ENCODE measurements around the gene RAPGEF5.

RAPGEF5 gene

DNA sequence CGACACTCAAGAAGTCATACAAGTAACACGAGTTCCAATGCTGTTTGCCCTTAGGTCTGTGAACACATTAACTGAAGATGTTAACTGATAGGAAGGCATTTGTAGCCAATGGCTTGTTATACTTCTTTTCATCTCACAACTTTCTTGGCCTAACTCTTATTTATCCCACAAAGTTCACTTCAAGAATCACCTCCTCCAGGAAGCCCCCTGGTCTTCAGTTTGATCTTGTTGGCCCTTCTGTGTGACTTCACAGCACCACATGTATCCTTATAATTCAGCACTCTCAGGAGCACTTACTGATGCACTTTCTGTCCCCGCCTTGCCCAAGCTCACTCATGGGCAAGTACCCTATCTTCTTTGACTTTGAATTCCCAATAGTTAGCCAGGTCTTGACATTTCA lies 159.6 kb downstream of the RAPGEF5 start:
- DNase-seq (ENCODE audit: extremely low spot score), result no peak
- ChIA-PET POLR2A (no interaction called here), CTCF (interaction anchor here (0.9 to 1.1 kb wide), 2 partner anchors 18 to 126 kb away, joined by 3 read pairs; no protein-coding TSS in a partner anchor)

DNA sequence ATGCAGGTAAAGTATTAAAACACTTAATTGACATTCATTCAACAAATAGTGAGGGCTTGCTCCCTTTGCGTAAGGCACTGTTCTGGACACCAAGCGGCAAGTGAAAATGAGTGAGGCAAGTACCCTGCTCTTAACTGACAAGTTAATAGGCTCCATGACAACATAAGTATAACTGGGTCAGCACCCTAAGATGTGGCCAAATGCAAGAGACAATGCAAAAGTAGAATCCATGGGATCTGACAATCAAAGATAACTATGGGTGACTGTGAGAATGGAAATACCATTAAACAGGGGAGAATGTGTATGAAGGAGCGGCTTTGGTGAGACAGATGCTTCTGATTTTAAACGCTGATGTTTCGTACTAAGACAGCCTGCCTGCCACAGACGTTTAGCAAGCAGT lies 160.5 kb downstream of the RAPGEF5 start:
- POLR2A ChIA-PET, result no interaction called here

More for the DNA sequence above, 159.6 kb downstream of the RAPGEF5 start:
- TF ChIP-seq, protein P1, sequence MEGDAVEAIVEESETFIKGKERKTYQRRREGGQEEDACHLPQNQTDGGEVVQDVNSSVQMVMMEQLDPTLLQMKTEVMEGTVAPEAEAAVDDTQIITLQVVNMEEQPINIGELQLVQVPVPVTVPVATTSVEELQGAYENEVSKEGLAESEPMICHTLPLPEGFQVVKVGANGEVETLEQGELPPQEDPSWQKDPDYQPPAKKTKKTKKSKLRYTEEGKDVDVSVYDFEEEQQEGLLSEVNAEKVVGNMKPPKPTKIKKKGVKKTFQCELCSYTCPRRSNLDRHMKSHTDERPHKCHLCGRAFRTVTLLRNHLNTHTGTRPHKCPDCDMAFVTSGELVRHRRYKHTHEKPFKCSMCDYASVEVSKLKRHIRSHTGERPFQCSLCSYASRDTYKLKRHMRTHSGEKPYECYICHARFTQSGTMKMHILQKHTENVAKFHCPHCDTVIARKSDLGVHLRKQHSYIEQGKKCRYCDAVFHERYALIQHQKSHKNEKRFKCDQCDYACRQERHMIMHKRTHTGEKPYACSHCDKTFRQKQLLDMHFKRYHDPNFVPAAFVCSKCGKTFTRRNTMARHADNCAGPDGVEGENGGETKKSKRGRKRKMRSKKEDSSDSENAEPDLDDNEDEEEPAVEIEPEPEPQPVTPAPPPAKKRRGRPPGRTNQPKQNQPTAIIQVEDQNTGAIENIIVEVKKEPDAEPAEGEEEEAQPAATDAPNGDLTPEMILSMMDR (IDR thresholded peaks at IDR 0.05; ENCODE audit: control extremely low read depth, extremely low read depth, low read depth, missing control alignments), result no peak

DNA sequence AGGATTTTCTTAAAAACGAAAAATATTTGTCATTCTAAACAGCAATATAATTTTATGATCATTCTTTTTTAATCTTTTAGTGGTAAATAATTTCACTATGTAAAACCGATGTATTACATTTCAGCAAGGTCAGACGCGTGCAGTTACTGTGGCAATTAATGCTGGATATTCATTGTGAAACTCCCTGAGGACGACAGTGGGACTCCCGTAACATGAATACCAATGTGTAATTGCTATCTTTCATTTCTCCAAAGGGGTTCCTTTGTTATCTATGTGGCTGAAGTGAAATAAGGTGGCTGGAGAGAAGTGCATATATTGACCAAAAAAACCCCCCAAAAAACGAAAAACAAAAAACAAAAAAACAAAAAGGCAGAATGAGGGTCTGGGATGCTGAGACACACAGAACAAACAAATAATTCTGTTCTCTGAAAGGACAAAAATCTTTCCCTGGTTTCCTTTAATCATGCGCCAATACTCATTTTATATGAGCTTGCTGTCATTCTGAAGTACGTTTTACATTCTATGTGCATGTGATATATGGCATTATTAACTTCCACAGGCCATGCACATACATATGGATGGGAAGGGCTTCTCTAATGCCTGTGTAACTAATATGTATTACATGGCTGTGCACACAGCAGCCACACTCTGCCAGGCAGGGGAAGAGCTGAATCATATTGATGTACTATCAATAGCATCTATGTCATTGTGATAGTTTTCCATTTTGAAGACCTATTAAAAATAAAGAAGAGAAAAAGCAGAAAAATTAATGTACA lies 161.4 kb downstream of the RAPGEF5 start:
- ChIA-PET POLR2A (no interaction called here), CTCF (interaction anchor here (1.5 to 1.6 kb wide), 2 partner anchors 10 to 42 kb away, joined by 4 read pairs; no protein-coding TSS in a partner anchor)
- TF ChIP-seq, protein P1 (IDR thresholded peaks at IDR 0.05; ENCODE audit: control extremely low read depth, extremely low read depth, low read depth, missing control alignments), result no peak
- no peak for DNase-seq (ENCODE audit: extremely low spot score)

More for the DNA sequence above, 160.5 kb downstream of the RAPGEF5 start:
- TF ChIP-seq, protein P1 (IDR thresholded peaks at IDR 0.05; ENCODE audit: control extremely low read depth, extremely low read depth, low read depth, missing control alignments), result no peak
- CTCF ChIA-PET, result interaction anchor here (1.1 kb wide), 1 partner anchor 18 kb away, joined by 3 read pairs; no protein-coding TSS in a partner anchor
- no peak for DNase-seq (ENCODE audit: extremely low spot score)

DNA sequence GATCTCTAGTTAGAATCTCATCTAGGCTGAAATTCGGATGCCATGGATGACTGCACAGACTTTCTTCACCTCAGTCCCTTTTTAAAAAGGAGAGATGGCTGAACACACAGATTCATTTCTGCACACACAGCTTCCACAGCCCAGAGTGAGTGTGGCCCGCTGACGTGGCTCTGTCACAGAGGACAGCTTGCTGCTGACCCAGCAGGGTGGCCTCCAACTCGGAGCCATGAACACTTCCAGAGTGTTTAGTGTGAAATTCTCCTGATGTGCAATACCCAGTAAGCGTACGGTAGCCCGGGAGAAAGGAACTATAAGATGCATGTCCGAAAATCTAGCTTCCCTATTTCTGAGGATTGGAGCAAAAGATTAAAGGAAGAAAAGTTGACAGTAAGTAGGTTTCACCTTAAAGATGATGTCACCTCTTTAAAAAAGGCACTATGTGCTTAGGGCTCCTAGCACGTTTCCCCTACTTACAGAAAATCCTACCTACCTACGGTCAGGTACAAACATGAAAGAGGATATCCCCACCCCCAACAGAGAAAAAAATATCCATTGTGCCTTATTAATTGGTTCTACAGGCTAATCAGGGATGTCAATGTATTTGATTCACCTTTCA lies 162.2 kb downstream of the RAPGEF5 start:
- POLR2A ChIA-PET, result no interaction called here
- DNase-seq (ENCODE audit: extremely low spot score), result no peak
- TF ChIP-seq, protein P1 (IDR thresholded peaks at IDR 0.05; ENCODE audit: control extremely low read depth, extremely low read depth, low read depth, missing control alignments), result no peak
- CTCF ChIA-PET, result interaction anchor here (1.5 to 1.6 kb wide), 2 partner anchors 11 to 41 kb away, joined by 4 read pairs; no protein-coding TSS in a partner anchor

DNA sequence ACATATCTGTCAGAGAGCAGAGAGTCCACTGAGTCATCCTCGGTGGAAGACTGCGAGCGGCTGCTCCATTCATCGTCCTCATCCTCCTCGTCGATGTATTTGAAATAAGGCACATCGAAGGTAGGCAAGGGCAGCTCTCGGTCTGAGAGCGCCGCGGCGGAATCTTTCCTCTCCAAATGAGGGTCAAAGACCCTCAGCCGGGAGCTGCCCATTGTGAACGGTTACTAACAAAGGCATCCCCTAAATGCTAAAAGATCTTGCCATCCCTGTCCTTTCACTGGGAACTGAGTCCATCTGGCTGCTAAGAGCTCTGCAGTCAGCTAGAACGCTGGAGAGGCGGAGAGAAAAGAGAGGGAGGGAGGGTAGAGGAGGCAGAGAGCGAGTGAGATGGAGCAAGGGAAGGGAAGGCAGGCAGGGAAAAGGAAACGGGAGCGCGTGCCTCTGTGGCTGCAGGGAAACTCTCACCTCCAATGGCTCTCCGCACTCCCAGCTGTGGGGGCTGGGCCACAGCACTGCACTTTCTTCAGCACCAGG lies 163.4 kb downstream of the RAPGEF5 start:
- ChIA-PET CTCF (interaction anchor here (0.9 to 1.6 kb wide), 2 partner anchors 17 to 40 kb away, joined by 3 to 4 read pairs; no protein-coding TSS in a partner anchor), POLR2A (no interaction called here)
- TF ChIP-seq, protein P1 (IDR thresholded peaks at IDR 0.05; ENCODE audit: control extremely low read depth, extremely low read depth, low read depth, missing control alignments), result no peak
- no peak for DNase-seq (ENCODE audit: extremely low spot score)

DNA sequence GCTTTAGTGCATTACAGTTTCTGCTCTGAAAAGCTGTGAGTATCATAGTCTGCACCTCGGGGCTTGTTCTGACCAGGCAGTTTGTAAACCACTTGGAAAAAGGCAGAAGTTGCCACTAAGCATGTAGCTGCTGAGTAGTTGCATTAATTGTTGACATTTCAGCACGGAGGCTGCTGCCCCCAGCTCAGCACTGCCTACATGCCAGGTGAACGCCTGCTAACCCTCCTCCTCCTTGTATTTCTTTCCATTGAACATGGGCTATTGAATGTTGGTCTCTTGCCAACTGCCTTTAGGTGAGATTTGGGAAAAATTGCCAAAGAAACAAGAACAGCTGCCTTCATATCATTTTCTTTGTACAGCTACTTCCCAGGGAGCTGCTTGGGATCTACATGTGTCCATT lies 164.2 kb downstream of the RAPGEF5 start:
- no peak for DNase-seq (ENCODE audit: extremely low spot score)
- TF ChIP-seq, protein P1 (IDR thresholded peaks at IDR 0.05; ENCODE audit: control extremely low read depth, extremely low read depth, low read depth, missing control alignments), result no peak
- ChIA-PET POLR2A (no interaction called here), CTCF (interaction anchor here (0.9 to 1.0 kb wide), 2 partner anchors 10 to 16 kb away, joined by 3 read pairs; no protein-coding TSS in a partner anchor)
